B cell (primary cell): ENCODE results near the gene VPS51. TPM values are rescaled to one million over a fixed set of nuclear protein-coding genes. Genes with fewer than 3 reads are reported as not detected.

Experiments
- ATAC-seq: fragments of 200-7000 bp; cut with Tn5 transposase; one replicate; pipeline ENCODE4 v1.10.0; 2021; ENCODE audit warnings: low read depth, mild to moderate bottlenecking, moderate number of reproducible peaks, moderate library complexity
- CTCF ChIA-PET: fragments of 350-600 bp; sonication (Branson Sonifier 250); formaldehyde crosslinking; loops from one replicate; lab custom pipeline; 2021; ENCODE audit warnings: antibody characterized with exemption, inconsistent platforms; lab: Charles Lee
- POLR2A ChIA-PET: fragments of 350-600 bp; sonication (Branson Sonifier 250); formaldehyde crosslinking; loops from one replicate; lab custom pipeline; 2021; ENCODE audit warnings: antibody characterized with exemption; lab: Charles Lee
- DNase-seq: peaks from one replicate; pipeline ENCODE4 v3.0.0; 2013
- H2AFZ ChIP-seq: 2 replicates; pipeline ENCODE4 v1.6.1; 2012; ENCODE audit warnings: mild to moderate bottlenecking, low read depth, low read length; ENCODE audit not compliant: insufficient read depth, poor library complexity, severe bottlenecking
- H3K27ac ChIP-seq, 2 donors: 1 replicate in 1 of 2; 2 replicates in 1 of 2; pipeline ENCODE4 v1.5.1; 2012 to 2013; ENCODE audit warnings: low read length in 2 of 2, mild to moderate bottlenecking in 2 of 2, moderate library complexity in 1 of 2
- H3K27me3 ChIP-seq, 4 experiments: fragments of 200-600 bp in 1 of 4; sonication (generic) in 1 of 4; replicated peaks in 1 of 4; 1 replicate in 2 of 4; 2 replicates in 2 of 4; pipeline versions ENCODE4 v1.6.1 to v1.7.0; 2013 to 2016; ENCODE audit warnings: low read length in 3 of 4, mild to moderate bottlenecking in 2 of 4, mixed read lengths in 1 of 4, moderate library complexity in 1 of 4; ENCODE audit not compliant: insufficient read depth in 4 of 4, control insufficient read depth in 3 of 4; ENCODE audit errors: control extremely low read depth in 1 of 4
- H3K36me3 ChIP-seq, 2 experiments: replicated peaks in 1 of 2; 1 replicate in 1 of 2; 2 replicates in 1 of 2; pipeline versions ENCODE4 v1.6.1 to v1.7.1; 2013; ENCODE audit warnings: low read length in 1 of 2; ENCODE audit not compliant: insufficient read depth in 2 of 2, control insufficient read depth in 1 of 2; ENCODE audit errors: control extremely low read depth in 1 of 2, extremely low read depth in 1 of 2
- H3K4me1 ChIP-seq, 2 donors: fragments of 200-600 bp in 1 of 2; sonication (generic) in 1 of 2; 1 replicate in 1 of 2; 2 replicates in 1 of 2; pipeline versions ENCODE4 v1.5.1 to v1.6.1; 2013 to 2017; ENCODE audit warnings: low read length in 2 of 2; ENCODE audit not compliant: control insufficient read depth in 2 of 2, insufficient read depth in 2 of 2
- H3K4me2 ChIP-seq: replicated peaks from 2 replicates; pipeline ENCODE3; 2012; ENCODE audit warnings: mild to moderate bottlenecking, low read depth, low read length; ENCODE audit not compliant: poor library complexity, severe bottlenecking
- H3K4me3 ChIP-seq, 5 experiments: fragments of 200-600 bp in 1 of 5; sonication (generic) in 1 of 5; 1 replicate in 3 of 5; 2 replicates in 2 of 5; pipeline versions ENCODE4 v1.5.1 to v1.7.0; 2011 to 2016; ENCODE audit warnings: low read length in 4 of 5, mild to moderate bottlenecking in 4 of 5, low read depth in 2 of 5, control low read depth in 1 of 5, moderate library complexity in 1 of 5; ENCODE audit not compliant: insufficient read depth in 1 of 5; ENCODE audit errors: control extremely low read depth in 1 of 5, extremely low read depth in 1 of 5
- H3K79me2 ChIP-seq: fragments of 200-600 bp; sonication (generic); one replicate; pipeline ENCODE4 v1.6.0; 2016; ENCODE audit warnings: low read length; ENCODE audit not compliant: control insufficient read depth, insufficient read depth
- H3K9ac ChIP-seq: fragments of 200-600 bp; sonication (generic); 2 replicates; pipeline ENCODE4 v1.6.1; 2017; ENCODE audit warnings: mild to moderate bottlenecking, low read length, moderate library complexity
- H3K9me3 ChIP-seq, 3 donors: one replicate each; pipeline versions ENCODE4 v1.6.1 to v1.7.1; 2013; ENCODE audit warnings: low read length in 2 of 3; ENCODE audit not compliant: control insufficient read depth in 2 of 3, insufficient read depth in 1 of 3; ENCODE audit errors: control extremely low read depth in 1 of 3
- H4K20me1 ChIP-seq: 2 replicates; pipeline ENCODE4 v1.6.0; 2012; ENCODE audit warnings: mild to moderate bottlenecking, low read length; ENCODE audit not compliant: insufficient read depth, control insufficient read depth, poor library complexity, severe bottlenecking
- H3K27ac Mint-ChIP-seq: one replicate; pipeline ENCODE4 v1.8.0; 2021; ENCODE audit warnings: mixed read lengths
- H3K27me3 Mint-ChIP-seq: one replicate; pipeline ENCODE4 v1.8.0; 2021; ENCODE audit warnings: mixed read lengths
- H3K4me1 Mint-ChIP-seq: one replicate; pipeline ENCODE4 v1.8.0; 2021; ENCODE audit warnings: mixed read lengths
- H3K4me3 Mint-ChIP-seq: one replicate; pipeline ENCODE4 v1.8.0; 2021; ENCODE audit warnings: mixed read lengths
- H3K9me3 Mint-ChIP-seq: one replicate; pipeline ENCODE4 v1.8.0; 2022; ENCODE audit warnings: mixed read lengths; ENCODE audit not compliant: insufficient read depth
- CTCF ChIP-seq: fragments of 200-600 bp; IDR thresholded peaks from one replicate; pipeline ENCODE4 v1.8.0; 2022; ENCODE audit warnings: antibody characterized with exemption, mild to moderate bottlenecking
- EZH2 ChIP-seq: IDR thresholded peaks from 2 replicates; pipeline ENCODE4 v1.6.1; 2012; ENCODE audit warnings: borderline replicate concordance, low read depth, mild to moderate bottlenecking, moderate library complexity, low read length; ENCODE audit not compliant: insufficient read depth, poor library complexity, severe bottlenecking
- WGBS: methylation state at CpG from one replicate; pipeline ENCODE4 v1.1.5; 2013; ENCODE audit warnings: missing lambda C conversion rate; ENCODE audit not compliant: insufficient coverage; 5-methylcytosine and 5-hydroxymethylcytosine counted together
- intact Hi-C: fragments of 100-400 bp; cut with micrococcal nuclease; formaldehyde crosslinking; loops from one replicate; pipeline ENCODE4 v1.10.0; 2022
- polyA plus RNA-seq: library from polyadenylated mRNA; depleted of rRNA; stranded (reverse); fragments of >200 nt; gene quantifications from 2 replicates; pipeline ENCODE4 v1.2.3, GENCODE V29; 2012
- total RNA-seq, 2 donors: library from RNA; stranded (reverse); fragments of 120-200 nt in 1 of 2; gene quantifications; 1 replicate in 1 of 2; 2 replicates in 1 of 2; pipeline versions ENCODE4 v1.2.3 to v1.2.4, GENCODE V29; 2013 to 2022

VPS51 gene
- total and polyA plus RNA-seq, 2 donors (not counting 1 experiment from before 2014, with no cell fraction given) = 206 to 223 TPM

GRCh38 chr11:65058012-65058411, 38.0 kb upstream of the VPS51 start:
- Mint-ChIP-seq H3K27ac (no peak overlapping the region), H3K9me3 (no peaks in the 10 kb centered on the region), H3K27me3 (no peaks in the 10 kb centered on the region), H3K4me1 (peaks cover 17% of the 10 kb centered on the region), H3K4me3 (no peak overlapping the region)
- no peak for TF ChIP-seq CTCF
- no peak for TF ChIP-seq EZH2
- H3K27ac ChIP-seq = no peak overlapping the region
- ChIA-PET POLR2A (no interaction called here), CTCF (no interaction called here)
- H2AFZ ChIP-seq = no peak overlapping the region
- H3K4me1 ChIP-seq = peaks cover 10 to 14% of the 10 kb centered on the region in 2 donors
- H3K79me2 ChIP-seq = no peaks in the 10 kb centered on the region
- H3K9ac ChIP-seq = no peak overlapping the region
- H3K36me3 ChIP-seq = no peaks in the 10 kb centered on the region
- H3K27me3 ChIP-seq = peaks cover 0 to 2% (median 1%) of the 10 kb centered on the region in 4 experiments
- DNase-seq (no peak), ATAC-seq (no peak)
- WGBS = 93% methylated on average over 12 of the region's 13 CpGs
- no peak overlapping the region for H3K4me3 ChIP-seq
- peaks cover 0 to 3% (median 0%) of the 10 kb centered on the region in 3 donors for H3K9me3 ChIP-seq
- intact Hi-C loops = no loop called here
- H3K4me2 ChIP-seq = no peak overlapping the region
- no peaks in the 10 kb centered on the region for H4K20me1 ChIP-seq

DNA sequence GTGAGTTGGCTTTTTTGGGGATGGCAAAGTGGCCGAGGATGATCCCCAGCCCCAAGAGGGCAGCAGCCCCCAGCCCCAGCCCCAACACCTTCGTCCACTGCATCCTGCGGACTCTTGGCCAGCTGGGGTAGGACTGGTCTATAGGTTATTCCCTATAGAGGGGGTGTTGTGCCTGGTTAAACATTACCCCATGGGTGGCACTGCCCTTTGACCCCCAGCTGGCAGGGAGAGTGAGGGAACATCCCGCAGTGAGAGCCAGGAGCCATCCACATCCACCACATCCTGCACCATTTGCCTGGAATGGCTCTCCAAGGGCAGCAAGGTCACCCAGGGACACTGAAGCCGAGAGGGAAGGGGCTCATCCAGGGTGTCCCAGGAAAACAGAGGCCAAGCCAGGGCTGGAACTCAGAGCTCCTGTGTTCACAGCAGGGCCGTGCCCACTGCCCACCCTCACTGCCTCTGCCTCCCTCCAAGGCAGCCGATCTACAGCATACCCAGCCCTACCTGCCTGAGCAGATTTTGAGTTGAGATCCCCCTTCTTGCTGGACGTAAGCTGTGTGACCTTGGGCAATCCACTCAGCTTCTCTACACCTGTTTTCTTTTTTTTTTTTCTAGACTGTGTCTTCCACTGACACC, 37.5 kb upstream of the VPS51 start, which contains the start of gene NAALADL1:
Gene NAALADL1 (minus strand): TSS at position 135 of the 636 bp plus-strand sequence. CDS start 32 bp downstream, at position 103.
- POLR2A ChIA-PET = no interaction called here

More for the DNA sequence above, 37.5 kb upstream of the VPS51 start, which contains the start of gene NAALADL1:
- H3K4me1 ChIP-seq = peaks cover 9 to 10% of the 10 kb centered on the region in 2 donors
- Mint-ChIP-seq H3K27me3 (no peaks in the 10 kb centered on the region), H3K27ac (no peak within 1 kb of the TSS), H3K4me1 (peaks cover 12% of the 10 kb centered on the region), H3K4me3 (no peak within 1 kb of the TSS), H3K9me3 (no peaks in the 10 kb centered on the region)
- no peak within 1 kb of the TSS for H3K27ac ChIP-seq
- DNase-seq (no peak), ATAC-seq (no peak)
- CTCF ChIA-PET = no interaction called here
- H4K20me1 ChIP-seq = no peaks in the 10 kb centered on the region
- H2AFZ ChIP-seq = no peak within 1 kb of the TSS
- WGBS = over 99% methylated on average over 6 of the region's 8 CpGs
- no peaks in the 10 kb centered on the region for H3K79me2 ChIP-seq
- intact Hi-C loops = no loop called here
- no peak within 1 kb of the TSS for H3K4me3 ChIP-seq
- no peak within 1 kb of the TSS for H3K4me2 ChIP-seq
- peaks cover 0 to 2% (median 1%) of the 10 kb centered on the region in 4 experiments for H3K27me3 ChIP-seq
- no peak for TF ChIP-seq EZH2
- no peak for TF ChIP-seq CTCF
- no peak within 1 kb of the TSS for H3K9ac ChIP-seq
- peaks cover 0 to 3% (median 0%) of the 10 kb centered on the region in 3 donors for H3K9me3 ChIP-seq
- no peaks in the 10 kb centered on the region for H3K36me3 ChIP-seq
